ENCODE data around the gene SNX1. TPM values are rescaled to one million over a fixed set of nuclear protein-coding genes. Genes with fewer than 3 reads are reported as not detected.

The SNX1 gene
- total and polyA plus RNA-seq, 2 of the 8 experiments (the other 6 are each of a cell fraction or from before 2014, with no cell fraction given) = 27.9 to 59.8 TPM

GRCh38 chr15:64112073-64112772 lies 16.4 kb downstream of the SNX1 start (continued):
- TF ChIP-seq, protein P1, sequence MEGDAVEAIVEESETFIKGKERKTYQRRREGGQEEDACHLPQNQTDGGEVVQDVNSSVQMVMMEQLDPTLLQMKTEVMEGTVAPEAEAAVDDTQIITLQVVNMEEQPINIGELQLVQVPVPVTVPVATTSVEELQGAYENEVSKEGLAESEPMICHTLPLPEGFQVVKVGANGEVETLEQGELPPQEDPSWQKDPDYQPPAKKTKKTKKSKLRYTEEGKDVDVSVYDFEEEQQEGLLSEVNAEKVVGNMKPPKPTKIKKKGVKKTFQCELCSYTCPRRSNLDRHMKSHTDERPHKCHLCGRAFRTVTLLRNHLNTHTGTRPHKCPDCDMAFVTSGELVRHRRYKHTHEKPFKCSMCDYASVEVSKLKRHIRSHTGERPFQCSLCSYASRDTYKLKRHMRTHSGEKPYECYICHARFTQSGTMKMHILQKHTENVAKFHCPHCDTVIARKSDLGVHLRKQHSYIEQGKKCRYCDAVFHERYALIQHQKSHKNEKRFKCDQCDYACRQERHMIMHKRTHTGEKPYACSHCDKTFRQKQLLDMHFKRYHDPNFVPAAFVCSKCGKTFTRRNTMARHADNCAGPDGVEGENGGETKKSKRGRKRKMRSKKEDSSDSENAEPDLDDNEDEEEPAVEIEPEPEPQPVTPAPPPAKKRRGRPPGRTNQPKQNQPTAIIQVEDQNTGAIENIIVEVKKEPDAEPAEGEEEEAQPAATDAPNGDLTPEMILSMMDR (IDR thresholded peaks at IDR 0.05; ENCODE audit: control extremely low read depth in 1 of 3, insufficient read depth in 1 of 3, low read depth in 1 of 3, low read length in 3 of 3) = no peak
- TF ChIP-seq BACH1 (IDR thresholded peaks at IDR 0.05; ENCODE audit: low read length) = peak; percentile 57; the same call in 1 of the 2 replicates

Data from H1 (cell line).